Glomerular endothelial cell (primary cell): ENCODE results near the gene SPOCK1. TPM values are rescaled to one million over a fixed set of nuclear protein-coding genes. Genes with fewer than 3 reads are reported as not detected.

Experiments
- DNase-seq: peaks from one replicate; pipeline ENCODE4 v3.0.0-alpha.2; 2011; ENCODE audit warnings: low read depth, low spot score; ENCODE audit errors: extremely low read depth
- total RNA-seq: library from RNA; depleted of rRNA; stranded (reverse); fragments of >200 nt; gene quantifications from 2 replicates; pipeline ENCODE4 v1.2.3, GENCODE V29; 2015

SPOCK1 gene
- total RNA-seq, 1 donor from 2014 or later, result 24.4 TPM

- DNase-seq, result no peak
Measured at GRCh38 chr5:137370096-137371071, 128.7 kb downstream of the SPOCK1 start.

GRCh38 chr5:137368651-137369050 is 130.5 kb downstream of the SPOCK1 start:
- no peak for DNase-seq

- DNase-seq, result no peak
Measured at GRCh38 chr5:137367951-137368350, 131.2 kb downstream of the SPOCK1 start.

GRCh38 chr5:137366526-137366925 is 132.6 kb downstream of the SPOCK1 start:
- no peak for DNase-seq

- no peak for DNase-seq
Measured at GRCh38 chr5:137365126-137365865, 133.8 kb downstream of the SPOCK1 start.

- peak; percentile 78 for DNase-seq
Measured at GRCh38 chr5:137361280-137361679, 137.8 kb downstream of the SPOCK1 start.

GRCh38 chr5:137360607-137361006 is 138.5 kb downstream of the SPOCK1 start:
- DNase-seq, result no peak

GRCh38 chr5:137359941-137360340 is 139.2 kb downstream of the SPOCK1 start:
- no peak for DNase-seq

- no peak for DNase-seq
Measured at GRCh38 chr5:137357436-137357835, 141.7 kb downstream of the SPOCK1 start.

GRCh38 chr5:137356127-137356526 is 143.0 kb downstream of the SPOCK1 start:
- no peak for DNase-seq

GRCh38 chr5:137355708-137356107 is 143.4 kb downstream of the SPOCK1 start:
- no peak for DNase-seq

GRCh38 chr5:137352095-137352494 is 147.0 kb downstream of the SPOCK1 start:
- no peak for DNase-seq

GRCh38 chr5:137350791-137351190 is 148.3 kb downstream of the SPOCK1 start:
- DNase-seq, result no peak

GRCh38 chr5:137348759-137349158 is 150.4 kb downstream of the SPOCK1 start:
- DNase-seq, result no peak

GRCh38 chr5:137347865-137348264 is 151.3 kb downstream of the SPOCK1 start:
- DNase-seq, result no peak

GRCh38 chr5:137346281-137346680 is 152.8 kb downstream of the SPOCK1 start:
- DNase-seq, result no peak

- DNase-seq, result no peak
Measured at GRCh38 chr5:137345396-137345795, 153.7 kb downstream of the SPOCK1 start.

- DNase-seq, result peak; percentile 57
Measured at GRCh38 chr5:137344723-137345322, 154.3 kb downstream of the SPOCK1 start.

GRCh38 chr5:137344021-137344420 is 155.1 kb downstream of the SPOCK1 start:
- DNase-seq, result no peak

- DNase-seq, result no peak
Measured at GRCh38 chr5:137342764-137343163, 156.4 kb downstream of the SPOCK1 start.

GRCh38 chr5:137341831-137342230 is 157.3 kb downstream of the SPOCK1 start:
- DNase-seq, result no peak
